ENCODE data around the gene BCL11A. TPM values are rescaled to one million over a fixed set of nuclear protein-coding genes. Genes with fewer than 3 reads are reported as not detected.

BCL11A gene
- polyA plus RNA-seq, 1 donor (not counting 4 experiments of a cell fraction or from before 2014, with no cell fraction given), result 5.0 TPM

- FAIRE-seq (no peak), DNase-seq (ENCODE audit: low read depth, low spot score) (no peak)
- H3K27ac ChIP-seq (ENCODE audit: control insufficient read depth, insufficient read depth, low read length), result no peak overlapping the region
- no peaks in the 10 kb centered on the region for H3K9me3 ChIP-seq (ENCODE audit: control insufficient read depth, low read depth, low read length)
- peaks cover 19% of the 10 kb centered on the region for H3K4me1 ChIP-seq (ENCODE audit: control insufficient read depth, extremely low read depth, insufficient read depth, low read length)
- no peaks in the 10 kb centered on the region for H3K9me1 ChIP-seq (ENCODE audit: control insufficient read depth, extremely low read depth, insufficient read depth, low read length)
- H4K20me1 ChIP-seq (ENCODE audit: control insufficient read depth, extremely low read depth, insufficient read depth, low read length), result no peaks in the 10 kb centered on the region
- no peak overlapping the region for H3K4me3 ChIP-seq (ENCODE audit: control insufficient read depth in 2 of 3, extremely low read depth in 1 of 3, insufficient read depth in 2 of 3, low read depth in 1 of 3, low read length in 3 of 3)
- TF ChIP-seq EZH2 (IDR thresholded peaks at IDR 0.05; ENCODE audit: low read length), result no peak
- no peak for TF ChIP-seq CTCF (optimal IDR thresholded peaks at IDR 0.05 in 1 of 3, IDR thresholded peaks at IDR 0.05 in 1 of 3, conservative IDR thresholded peaks at IDR 0.05 in 1 of 3; ENCODE audit: extremely low read depth in 1 of 3, insufficient read depth in 2 of 3, low read length in 3 of 3)
- H3K79me2 ChIP-seq (ENCODE audit: control insufficient read depth, insufficient read depth, low read length), result no peaks in the 10 kb centered on the region
- no peak overlapping the region for H2AFZ ChIP-seq (ENCODE audit: control insufficient read depth, low read length)
- no peak overlapping the region for H3K4me2 ChIP-seq (ENCODE audit: control insufficient read depth, extremely low read depth, insufficient read depth, low read depth, low read length)
- dilution Hi-C loops (cut with MboI; ENCODE audit: extremely low pct_ligation_motif_present, low sequenced_read_pairs), result no loop called here
- no peak overlapping the region for H3K9ac ChIP-seq (ENCODE audit: control insufficient read depth, extremely low read depth, insufficient read depth, low read length)
- H3K36me3 ChIP-seq (ENCODE audit: control insufficient read depth in 2 of 2, extremely low read depth in 1 of 2, insufficient read depth in 2 of 2, low read length in 2 of 2), result no peaks in the 10 kb centered on the region
- no peaks in the 10 kb centered on the region for H3K27me3 ChIP-seq (ENCODE audit: control insufficient read depth, extremely low read depth, insufficient read depth, low read length)
Observed at GRCh38 chr2:60442608-60443007, 110.8 kb downstream of the BCL11A start.

- Histone ChIP-seq H3K27me3 (ENCODE audit: control insufficient read depth, extremely low read depth, insufficient read depth, low read length) (no peaks in the 10 kb centered on the region), H3K4me2 (ENCODE audit: control insufficient read depth, extremely low read depth, insufficient read depth, low read depth, low read length) (no peak overlapping the region), H3K79me2 (ENCODE audit: control insufficient read depth, insufficient read depth, low read length) (no peaks in the 10 kb centered on the region), H3K36me3 (ENCODE audit: control insufficient read depth in 2 of 2, extremely low read depth in 1 of 2, insufficient read depth in 2 of 2, low read length in 2 of 2) (no peaks in the 10 kb centered on the region), H4K20me1 (ENCODE audit: control insufficient read depth, extremely low read depth, insufficient read depth, low read length) (no peaks in the 10 kb centered on the region), H3K9me1 (ENCODE audit: control insufficient read depth, extremely low read depth, insufficient read depth, low read length) (no peaks in the 10 kb centered on the region), H3K4me3 (ENCODE audit: control insufficient read depth in 2 of 3, extremely low read depth in 1 of 3, insufficient read depth in 2 of 3, low read depth in 1 of 3, low read length in 3 of 3) (no peak overlapping the region), H3K9me3 (ENCODE audit: control insufficient read depth, low read depth, low read length) (no peaks in the 10 kb centered on the region), H3K9ac (ENCODE audit: control insufficient read depth, extremely low read depth, insufficient read depth, low read length) (no peak overlapping the region), H3K27ac (ENCODE audit: control insufficient read depth, insufficient read depth, low read length) (no peak overlapping the region), H2AFZ (ENCODE audit: control insufficient read depth, low read length) (no peak overlapping the region), H3K4me1 (ENCODE audit: control insufficient read depth, extremely low read depth, insufficient read depth, low read length) (peaks cover 19% of the 10 kb centered on the region)
- DNase-seq (ENCODE audit: low read depth, low spot score) (peak; percentile 73), FAIRE-seq (peak; percentile 46)
- dilution Hi-C loops (cut with MboI; ENCODE audit: extremely low pct_ligation_motif_present, low sequenced_read_pairs), result no loop called here
- no peak for TF ChIP-seq CTCF (optimal IDR thresholded peaks at IDR 0.05 in 1 of 3, IDR thresholded peaks at IDR 0.05 in 1 of 3, conservative IDR thresholded peaks at IDR 0.05 in 1 of 3; ENCODE audit: extremely low read depth in 1 of 3, insufficient read depth in 2 of 3, low read length in 3 of 3)
- no peak for TF ChIP-seq EZH2 (IDR thresholded peaks at IDR 0.05; ENCODE audit: low read length)
Observed at GRCh38 chr2:60441800-60442199, 111.7 kb downstream of the BCL11A start.

Data from keratinocyte (primary cell).